ENCODE results near the gene SCN8A. TPM values are rescaled to one million over a fixed set of nuclear protein-coding genes. Genes with fewer than 3 reads are reported as not detected.

SCN8A gene
- total RNA-seq, 1 experiment from 2014 or later = 5.4 TPM

GRCh38 chr12:51773145-51773869 is 182.3 kb downstream of the SCN8A start:
- Mint-ChIP-seq H3K36me3 (ENCODE audit: insufficient read depth, unreplicated experiment) (no peaks in the 10 kb centered on the region), H3K27ac (ENCODE audit: unreplicated experiment) (peak overlapping the region; percentile 50), H3K9me3 (ENCODE audit: low read depth, unreplicated experiment) (peaks cover 2% of the 10 kb centered on the region), H3K4me3 (ENCODE audit: low read depth, unreplicated experiment) (no peak overlapping the region), H3K4me1 (ENCODE audit: low read depth, unreplicated experiment) (peaks cover 17% of the 10 kb centered on the region), H3K27me3 (ENCODE audit: unreplicated experiment) (no peaks in the 10 kb centered on the region)
- CTCF ChIA-PET = interaction anchor here (0.7 kb wide), 1 partner anchor 402 kb away, joined by 3 read pairs; no protein-coding TSS in a partner anchor
- intact Hi-C loops (cut with micrococcal nuclease; ENCODE audit: unreplicated experiment) = no loop called here
- DNase-seq = no peak
- TF ChIP-seq CTCF (IDR thresholded peaks at IDR 0.05; ENCODE audit: unreplicated experiment) = no peak
- no TSS peak for BruUV-seq (replicated peaks)

- Mint-ChIP-seq H3K27ac (ENCODE audit: unreplicated experiment) (no peak overlapping the region), H3K27me3 (ENCODE audit: unreplicated experiment) (no peaks in the 10 kb centered on the region), H3K4me1 (ENCODE audit: low read depth, unreplicated experiment) (peaks cover 23% of the 10 kb centered on the region), H3K36me3 (ENCODE audit: insufficient read depth, unreplicated experiment) (no peaks in the 10 kb centered on the region), H3K4me3 (ENCODE audit: low read depth, unreplicated experiment) (no peak overlapping the region), H3K9me3 (ENCODE audit: low read depth, unreplicated experiment) (peaks cover 2% of the 10 kb centered on the region)
- intact Hi-C loops (cut with micrococcal nuclease; ENCODE audit: unreplicated experiment) = no loop called here
- no TSS peak for BruUV-seq (replicated peaks)
- no peak for DNase-seq
- CTCF ChIA-PET = no interaction called here
- no peak for TF ChIP-seq CTCF (IDR thresholded peaks at IDR 0.05; ENCODE audit: unreplicated experiment)
Measured at GRCh38 chr12:51774933-51775332, 183.9 kb downstream of the SCN8A start.

- H3K9me3 Mint-ChIP-seq (ENCODE audit: low read depth, unreplicated experiment) = peaks cover 2% of the 10 kb centered on the region
- CTCF ChIA-PET = no interaction called here
- no TSS peak for BruUV-seq (replicated peaks)
- H3K4me1 Mint-ChIP-seq (ENCODE audit: low read depth, unreplicated experiment) = peaks cover 14% of the 10 kb centered on the region
- no peaks in the 10 kb centered on the region for H3K36me3 Mint-ChIP-seq (ENCODE audit: insufficient read depth, unreplicated experiment)
- TF ChIP-seq CTCF (IDR thresholded peaks at IDR 0.05; ENCODE audit: unreplicated experiment) = no peak
- H3K27me3 Mint-ChIP-seq (ENCODE audit: unreplicated experiment) = no peaks in the 10 kb centered on the region
- no peak overlapping the region for H3K27ac Mint-ChIP-seq (ENCODE audit: unreplicated experiment)
- H3K4me3 Mint-ChIP-seq (ENCODE audit: low read depth, unreplicated experiment) = no peak overlapping the region
- no peak for DNase-seq
- intact Hi-C loops (cut with micrococcal nuclease; ENCODE audit: unreplicated experiment) = no loop called here
Measured at GRCh38 chr12:51777457-51777856, 186.4 kb downstream of the SCN8A start.

- no peaks in the 10 kb centered on the region for H3K27me3 Mint-ChIP-seq (ENCODE audit: unreplicated experiment)
- TF ChIP-seq CTCF (IDR thresholded peaks at IDR 0.05; ENCODE audit: unreplicated experiment) = no peak
- intact Hi-C loops (cut with micrococcal nuclease; ENCODE audit: unreplicated experiment) = no loop called here
- DNase-seq = no peak
- no peaks in the 10 kb centered on the region for H3K36me3 Mint-ChIP-seq (ENCODE audit: insufficient read depth, unreplicated experiment)
- CTCF ChIA-PET = no interaction called here
- H3K9me3 Mint-ChIP-seq (ENCODE audit: low read depth, unreplicated experiment) = peaks cover 2% of the 10 kb centered on the region
- H3K4me1 Mint-ChIP-seq (ENCODE audit: low read depth, unreplicated experiment) = peaks cover 14% of the 10 kb centered on the region
- BruUV-seq (replicated peaks) = no TSS peak
- no peak overlapping the region for H3K27ac Mint-ChIP-seq (ENCODE audit: unreplicated experiment)
- H3K4me3 Mint-ChIP-seq (ENCODE audit: low read depth, unreplicated experiment) = no peak overlapping the region
Measured at GRCh38 chr12:51777973-51778372, 186.9 kb downstream of the SCN8A start.
